ENCODE data around the gene WDR87.
"Not testable (repeated sequence)": the region's sequence is repeated elsewhere in the genome, so short reads cannot be mapped to it uniquely, and the experiment has no call there.

The WDR87 gene

DNA sequence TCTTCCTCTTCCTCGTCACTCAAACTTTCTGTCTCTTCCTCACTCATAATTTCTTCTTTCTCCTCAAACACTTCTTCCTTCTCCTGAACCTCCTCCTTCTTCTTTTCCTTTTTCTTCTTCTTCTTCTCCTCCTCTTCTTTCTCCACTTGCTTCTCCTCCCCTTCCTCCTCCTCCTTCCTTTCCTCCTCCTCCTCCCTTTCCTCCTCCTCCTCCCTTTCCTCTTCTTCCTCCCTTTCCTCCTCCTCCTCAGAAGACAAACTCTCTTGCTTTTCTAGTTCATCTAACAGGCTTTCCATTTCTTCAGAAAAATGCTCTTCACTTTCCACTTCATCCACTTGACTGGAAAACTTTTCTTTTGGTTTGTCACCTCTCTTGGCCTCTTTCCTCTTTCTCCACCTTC is 19.8 kb downstream of the WDR87 start:
- DNase-seq (ENCODE audit: low read depth in 2 of 2): no peak

- no peak for DNase-seq (ENCODE audit: low read depth in 2 of 2)
These were observed 21.0 kb downstream of the WDR87 start for GRCh38 chr19:37885392-37885791.

- DNase-seq (ENCODE audit: low read depth in 2 of 2): no peak
These were observed 29.2 kb downstream of the WDR87 start for GRCh38 chr19:37877147-37877546.

- no peak for DNase-seq (ENCODE audit: low read depth in 2 of 2)
These were observed 30.4 kb downstream of the WDR87 start for GRCh38 chr19:37876032-37876431.

DNA sequence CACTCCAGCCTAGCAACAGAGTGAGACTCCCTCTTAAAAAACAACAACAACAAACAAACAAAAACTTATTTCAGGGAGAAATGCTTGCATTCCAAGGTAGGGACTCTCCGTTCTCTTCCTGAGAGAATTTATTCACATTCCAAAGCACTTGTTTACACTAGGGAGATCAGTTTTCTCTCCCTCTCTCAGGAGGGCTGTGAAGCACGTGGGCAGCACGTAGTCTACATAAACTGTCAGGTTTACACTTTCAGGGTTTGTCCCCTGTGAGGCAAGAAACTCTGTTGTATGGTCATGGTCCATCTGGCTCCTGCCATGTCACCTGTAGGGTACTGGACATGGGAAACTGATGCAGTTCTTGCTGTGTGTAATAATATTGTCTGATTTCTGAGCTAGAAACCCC is 31.6 kb downstream of the WDR87 start:
- DNase-seq (ENCODE audit: low read depth in 2 of 2): no peak

GRCh38 chr19:37872383-37872782 is 34.0 kb downstream of the WDR87 start:
- DNase-seq (ENCODE audit: low read depth in 2 of 2): no peak

DNA sequence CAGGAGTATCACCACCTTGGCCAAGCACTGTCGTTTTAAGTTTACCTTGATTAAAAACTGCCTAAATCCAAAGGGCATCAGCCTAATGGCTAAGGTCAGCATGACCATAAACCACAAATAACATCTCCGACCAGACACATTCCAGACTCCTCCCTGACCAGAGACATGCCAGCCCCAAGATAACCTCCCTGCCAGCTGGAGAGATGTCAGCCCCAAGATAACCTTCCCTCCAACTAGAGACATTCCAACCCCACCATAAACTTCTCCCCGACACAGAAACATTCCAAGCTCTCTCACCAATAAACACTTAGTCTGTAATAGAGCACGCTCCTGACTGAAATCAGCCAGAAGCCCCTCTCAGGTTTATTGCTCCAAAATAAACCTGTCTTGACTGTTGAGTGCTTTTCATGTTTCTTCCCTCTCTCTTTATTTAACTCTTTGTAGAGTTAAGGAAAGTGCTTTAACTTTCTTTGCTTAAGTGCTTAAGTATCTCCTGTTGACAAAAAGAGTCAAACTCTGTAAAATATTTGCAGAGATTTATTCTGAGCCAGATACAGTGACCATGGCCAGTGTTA is 36.5 kb downstream of the WDR87 start:
- DNase-seq (ENCODE audit: low read depth in 2 of 2): no peak

- DNase-seq (ENCODE audit: low read depth in 2 of 2): no peak
These were observed 38.6 kb downstream of the WDR87 start for GRCh38 chr19:37867831-37868230.

DNA sequence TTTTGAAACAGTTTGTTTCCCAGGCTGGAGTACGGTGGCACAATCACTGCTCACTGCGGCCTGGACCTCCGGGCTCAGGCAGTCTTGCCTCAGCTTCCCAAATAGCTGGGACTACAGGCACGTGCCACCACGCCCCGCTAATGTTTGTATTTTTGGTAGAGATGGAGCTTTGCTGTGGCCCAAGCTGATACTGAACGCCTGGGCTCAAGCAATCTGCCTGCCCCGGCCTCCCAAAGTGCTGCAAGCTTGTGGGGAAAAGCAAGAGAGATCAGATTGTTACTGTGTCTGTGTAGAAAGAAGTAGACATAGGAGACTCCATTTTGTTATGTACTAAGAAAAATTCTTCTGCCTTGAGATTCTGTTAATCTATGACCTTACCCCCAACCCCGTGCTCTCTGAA is 40.5 kb downstream of the WDR87 start:
- DNase-seq (ENCODE audit: low read depth in 2 of 2): not testable (repeated sequence)

DNA sequence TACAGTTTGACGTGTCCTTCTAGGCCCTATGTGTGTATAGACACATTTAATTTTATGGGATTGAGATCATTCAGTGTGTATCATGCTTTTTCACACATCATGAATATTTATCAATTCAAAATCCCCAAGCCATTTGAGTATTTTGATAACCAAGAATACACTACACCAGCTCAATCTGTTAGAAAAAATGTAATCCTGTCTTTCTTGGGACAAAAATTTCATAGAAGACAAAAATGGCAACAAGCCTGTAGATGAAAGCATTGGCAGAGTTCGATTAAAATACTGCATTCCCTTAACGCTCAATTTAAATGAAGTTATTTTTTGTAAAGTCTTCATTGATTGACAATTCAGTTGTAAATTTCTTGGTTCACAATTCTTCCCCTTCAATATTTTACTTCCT is 41.9 kb downstream of the WDR87 start:
- no peak for DNase-seq (ENCODE audit: low read depth in 2 of 2)

- DNase-seq (ENCODE audit: low read depth in 2 of 2): peak in 1 of 2 donors; percentile 30
These were observed 51.3 kb downstream of the WDR87 start for GRCh38 chr19:37855098-37855497.

DNA sequence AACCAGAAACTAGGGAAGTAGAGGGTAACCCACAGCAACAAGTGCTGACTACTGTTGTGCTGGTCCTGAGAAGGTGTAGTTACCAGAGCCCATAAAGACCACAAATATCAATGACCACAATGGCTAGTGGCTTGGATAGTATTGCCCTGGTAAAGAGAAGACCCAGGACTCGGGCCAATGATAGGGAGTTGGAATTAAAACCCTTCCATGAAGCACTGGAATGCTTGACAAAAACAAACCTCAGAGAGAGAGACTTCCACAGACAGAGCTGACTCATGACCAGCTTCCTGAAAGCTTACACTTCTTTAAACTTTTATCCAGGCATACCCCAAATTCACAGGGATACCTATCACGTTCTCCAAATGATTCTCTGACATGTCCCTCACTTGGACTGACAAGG is 60.5 kb downstream of the WDR87 start:
- DNase-seq (ENCODE audit: low read depth in 2 of 2): no peak

Measured in stimulated activated CD4-positive, alpha-beta T cell treated with anti-CD3 and anti-CD28 coated beads, Interleukin-4, amount 100 ng/mL, for 48 hours (primary cell).